HG02759 (cell line): ENCODE measurements around the gene SSRP1.
"Not testable (repeated sequence)": the region's sequence is repeated elsewhere in the genome, so short reads cannot be mapped to it uniquely, and the experiment has no call there.

Experiments used
- ATAC-seq: cut with Tn5 transposase; IDR thresholded peaks from one replicate; pipeline ENCODE4 v1.9.1; 2021; ENCODE audit warnings: mild to moderate bottlenecking, moderate library complexity; ENCODE audit not compliant: unreplicated experiment

The SSRP1 gene

GRCh38 chr11:57303990-57304579 is 31.6 kb downstream of the SSRP1 start:
- ATAC-seq, result no peak

- no peak for ATAC-seq
Measured at GRCh38 chr11:57303280-57303989, 32.3 kb downstream of the SSRP1 start.

DNA sequence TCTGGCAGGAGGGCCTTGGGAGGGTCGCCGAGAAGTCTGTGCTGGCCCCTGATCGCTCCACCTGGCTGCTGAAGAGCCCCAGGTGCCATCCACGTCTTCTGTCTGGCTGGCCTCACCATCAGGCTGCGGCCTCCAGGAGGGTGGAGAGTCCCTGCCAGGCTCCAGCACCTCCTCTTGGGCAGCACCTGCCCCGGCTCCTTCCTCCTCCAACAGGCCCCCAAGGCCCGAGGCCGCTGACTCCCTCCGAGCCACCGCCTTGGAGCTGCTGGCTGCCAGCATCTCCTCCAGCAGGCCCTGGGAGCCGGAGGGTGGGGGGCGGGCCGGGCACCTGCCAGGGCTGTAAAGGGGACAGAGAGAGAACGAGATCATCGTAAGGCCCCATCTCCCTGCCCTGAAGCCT is 33.2 kb downstream of the SSRP1 start:
- ATAC-seq, result no peak

DNA sequence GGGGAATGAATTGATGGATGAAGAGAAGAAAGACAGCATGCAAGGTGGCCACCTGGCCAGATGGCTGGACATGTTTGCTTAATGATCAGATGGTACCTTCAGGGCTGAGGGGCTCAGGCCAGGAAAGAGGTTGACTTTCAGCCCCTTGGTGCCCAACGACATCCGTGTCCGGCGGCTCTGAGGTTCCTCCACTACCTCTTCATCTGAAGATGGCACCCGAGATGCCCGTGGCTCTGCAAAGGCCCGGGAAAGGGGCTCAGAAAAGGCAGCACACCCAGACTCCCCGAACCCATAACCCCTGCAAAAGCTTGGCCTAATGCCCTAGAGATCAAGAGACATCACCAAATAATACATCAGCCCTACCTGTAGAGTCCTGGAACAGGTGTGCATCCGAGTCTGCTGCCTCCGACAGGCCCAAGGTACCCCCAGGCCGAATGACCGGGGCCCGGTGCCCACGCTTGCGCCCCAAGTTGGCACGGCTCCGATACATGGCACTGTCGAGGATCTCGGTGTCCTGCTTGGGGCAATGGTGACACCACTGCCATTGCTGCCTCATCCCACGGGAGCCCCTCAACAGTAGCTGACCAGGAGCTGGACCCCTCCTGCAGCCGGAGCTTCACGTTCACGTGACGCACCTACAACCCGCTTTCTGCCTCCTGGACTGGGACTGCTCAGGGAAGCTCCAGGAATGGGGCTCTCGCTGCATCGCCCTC is 33.8 kb downstream of the SSRP1 start:
- no peak for ATAC-seq

DNA sequence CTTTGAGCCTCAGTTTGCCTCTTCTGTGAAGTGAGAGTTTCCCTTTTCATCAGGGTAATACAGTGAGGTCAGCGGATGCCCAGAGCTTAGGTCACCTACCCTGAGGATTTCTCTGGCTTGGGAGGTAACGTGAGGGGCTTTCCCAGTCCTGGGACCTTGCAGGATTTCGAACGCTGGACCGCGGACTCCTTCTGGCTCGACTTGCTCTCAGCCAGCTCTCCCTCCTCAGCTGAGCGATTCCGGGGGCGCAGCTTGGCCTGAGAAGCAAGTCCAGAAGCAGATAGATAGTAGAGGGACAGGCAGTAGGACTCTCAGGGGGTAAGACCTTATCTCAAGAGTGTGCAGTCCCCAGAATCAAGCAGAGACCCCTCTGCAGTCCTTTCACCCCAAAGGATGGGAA is 34.9 kb downstream of the SSRP1 start:
- ATAC-seq, result no peak

DNA sequence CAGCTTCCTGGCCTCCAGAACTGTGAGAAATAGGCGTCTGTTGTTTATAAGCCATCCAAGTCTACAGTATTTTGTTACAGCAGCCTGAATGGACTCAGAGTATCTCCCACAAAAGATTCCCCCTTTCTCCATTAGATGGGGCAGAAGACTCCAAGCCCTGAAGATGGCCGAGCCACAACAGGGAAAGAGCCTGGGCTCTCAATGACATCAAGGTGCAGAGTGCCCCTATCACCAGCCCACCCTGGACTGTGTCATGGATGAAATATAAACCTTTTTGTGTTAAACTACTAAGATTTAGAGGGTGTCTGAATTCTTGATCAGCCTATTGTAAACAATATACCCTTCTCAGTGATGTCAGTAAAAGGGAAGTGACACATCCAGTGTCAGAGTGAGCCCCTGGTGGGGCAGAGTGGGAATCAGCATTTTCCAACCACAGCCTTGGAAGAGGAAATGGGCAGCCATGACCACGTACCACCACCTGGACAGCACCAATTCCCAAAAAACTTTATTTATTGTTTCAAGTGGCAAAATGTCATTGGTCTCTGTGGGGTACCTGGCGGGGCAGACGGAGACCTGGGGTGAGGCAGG is 36.4 kb downstream of the SSRP1 start:
- ATAC-seq, result no peak

DNA sequence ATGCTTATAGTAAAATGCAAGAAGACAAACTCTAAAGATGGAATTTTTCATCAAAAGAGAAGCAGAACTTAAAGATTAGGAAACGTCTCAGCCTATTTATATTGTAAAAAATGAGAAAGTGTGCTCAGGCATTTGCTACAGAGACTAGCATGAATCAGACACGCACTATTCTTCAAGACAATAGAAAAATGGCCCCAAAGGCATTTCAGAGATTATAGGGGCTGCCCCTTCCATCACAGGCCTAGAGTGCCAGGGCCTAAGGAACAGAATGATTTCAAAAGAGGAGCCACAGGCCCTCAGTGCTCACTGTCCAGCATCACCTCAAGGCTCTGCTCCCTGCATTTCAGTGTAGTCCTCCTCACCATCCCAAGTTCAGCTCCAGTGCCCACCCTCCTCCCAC is 38.5 kb downstream of the SSRP1 start:
- ATAC-seq, result no peak

DNA sequence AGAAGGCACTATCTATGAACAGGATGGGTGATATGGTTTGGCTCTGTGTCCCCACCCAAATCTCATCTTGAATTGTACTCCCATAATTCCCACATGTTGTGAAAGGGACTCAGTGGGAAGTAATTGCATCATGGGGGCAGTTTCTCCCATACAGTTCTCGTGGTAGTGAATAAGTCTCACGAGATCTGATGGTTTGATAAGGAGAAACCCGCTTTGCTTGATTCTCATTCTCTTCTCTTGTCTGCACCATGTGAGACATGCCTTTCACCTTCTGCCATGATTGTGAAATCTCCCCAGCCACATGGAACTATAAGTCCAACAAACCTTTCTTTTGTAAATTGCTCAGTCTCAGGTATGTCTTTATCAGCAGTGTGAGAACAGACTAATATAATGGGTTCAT is 39.5 kb downstream of the SSRP1 start:
- ATAC-seq, result not testable (repeated sequence)

DNA sequence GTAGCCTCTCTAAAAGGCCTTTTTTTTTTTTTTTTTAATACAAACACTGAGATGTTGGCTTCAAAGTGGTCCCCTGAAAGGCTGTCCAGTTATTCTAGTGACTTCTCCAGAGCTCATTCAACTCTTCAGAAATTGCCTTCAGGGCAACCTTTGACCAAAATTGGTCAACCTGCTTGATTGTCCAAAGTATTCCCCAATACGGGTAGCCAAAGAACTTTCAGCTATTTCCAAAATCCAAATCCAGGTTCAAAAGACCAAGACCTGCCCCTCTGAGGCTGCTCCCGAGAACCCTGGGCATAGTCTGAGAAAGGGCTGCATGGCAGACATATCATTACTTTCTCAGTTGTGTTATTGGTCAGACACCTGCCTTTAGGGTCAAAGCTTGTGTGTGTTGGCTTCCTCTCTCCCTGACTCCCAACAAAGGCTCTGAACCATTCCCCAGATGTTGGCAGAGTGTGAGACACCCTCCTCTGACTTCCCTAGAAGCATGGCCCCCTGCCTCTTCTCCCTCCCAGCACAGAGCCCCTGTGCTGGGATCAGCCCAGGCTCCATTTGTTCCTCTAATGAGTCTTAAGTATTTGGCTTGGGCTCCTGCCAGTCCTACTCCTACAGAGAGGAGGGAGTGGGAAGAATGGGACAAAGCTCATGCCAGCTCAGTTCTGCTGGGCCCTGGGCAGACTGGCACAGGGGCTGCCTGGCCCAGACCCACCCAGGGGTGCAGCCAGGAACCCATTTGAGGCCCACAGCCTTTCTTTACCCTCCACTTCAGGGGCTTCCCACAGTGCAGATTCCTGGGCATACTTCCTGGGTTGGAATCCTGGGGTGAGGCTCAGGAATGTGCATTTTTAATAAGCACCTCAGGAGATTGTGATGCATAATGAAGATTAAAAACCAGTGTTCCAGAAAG is 41.2 kb downstream of the SSRP1 start:
- ATAC-seq, result no peak

- ATAC-seq, result no peak
Measured at GRCh38 chr11:57290288-57290687, 45.4 kb downstream of the SSRP1 start.

- no peak for ATAC-seq
Measured at GRCh38 chr11:57288771-57289579, 46.7 kb downstream of the SSRP1 start.

GRCh38 chr11:57287884-57288283 is 47.8 kb downstream of the SSRP1 start:
- ATAC-seq, result no peak

DNA sequence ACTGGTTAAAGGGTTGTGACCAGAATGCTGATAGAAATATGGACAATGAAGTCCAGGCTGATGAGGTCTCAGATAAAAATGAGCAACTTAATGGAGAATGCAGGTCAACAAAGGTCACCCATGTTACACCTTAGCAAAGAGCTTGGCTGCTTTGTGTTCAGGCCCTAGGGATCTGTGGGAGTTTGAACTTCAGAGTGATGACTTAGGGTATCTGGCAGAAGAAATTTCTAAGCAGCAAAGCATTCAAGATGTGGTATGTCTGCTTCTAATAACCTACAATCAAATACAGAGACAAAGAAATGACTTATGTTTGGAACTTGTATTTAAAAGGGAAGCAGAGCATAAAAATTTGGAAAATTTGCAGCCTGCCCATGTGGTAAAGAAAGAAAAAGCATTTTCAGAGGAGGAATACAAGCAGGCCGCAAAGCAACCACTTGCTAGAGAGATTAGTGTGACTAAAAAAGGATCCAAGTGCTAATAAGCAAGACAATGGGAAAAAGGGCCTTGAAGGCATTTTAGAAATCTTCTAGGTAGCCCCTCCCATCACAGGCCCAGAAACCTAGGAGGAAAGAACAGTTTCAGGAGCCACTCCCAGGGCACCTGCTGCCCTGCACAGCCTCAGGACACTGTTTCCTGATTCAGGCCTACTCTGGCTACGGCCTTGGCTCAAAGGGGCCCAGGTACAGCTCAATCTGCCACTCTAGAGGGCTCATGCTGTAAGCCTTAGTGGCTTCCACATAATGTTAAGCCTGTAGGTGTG is 52.3 kb downstream of the SSRP1 start:
- ATAC-seq, result no peak

- not testable (repeated sequence) for ATAC-seq
Measured at GRCh38 chr11:57281546-57281945, 54.1 kb downstream of the SSRP1 start.

DNA sequence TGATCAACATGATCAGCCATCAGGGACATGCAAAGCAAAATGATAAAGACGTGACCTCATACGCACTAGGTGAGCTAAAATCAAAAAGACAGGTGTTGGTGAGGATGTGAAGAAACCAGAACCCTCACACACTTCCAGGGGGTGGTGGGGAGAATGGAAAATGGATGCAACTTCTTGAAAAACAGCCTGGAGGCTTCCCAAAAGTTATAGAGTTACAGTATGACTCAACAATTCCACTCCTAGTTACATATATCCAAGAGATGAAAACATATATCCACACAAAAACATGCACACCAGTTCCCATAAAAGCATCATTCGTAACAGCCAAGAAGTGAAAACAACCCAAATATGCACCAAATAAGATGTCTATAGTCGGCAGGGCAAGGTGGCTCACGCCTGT is 56.6 kb downstream of the SSRP1 start:
- no peak for ATAC-seq

GRCh38 chr11:57278721-57279095 is 57.0 kb downstream of the SSRP1 start:
- ATAC-seq, result no peak

DNA sequence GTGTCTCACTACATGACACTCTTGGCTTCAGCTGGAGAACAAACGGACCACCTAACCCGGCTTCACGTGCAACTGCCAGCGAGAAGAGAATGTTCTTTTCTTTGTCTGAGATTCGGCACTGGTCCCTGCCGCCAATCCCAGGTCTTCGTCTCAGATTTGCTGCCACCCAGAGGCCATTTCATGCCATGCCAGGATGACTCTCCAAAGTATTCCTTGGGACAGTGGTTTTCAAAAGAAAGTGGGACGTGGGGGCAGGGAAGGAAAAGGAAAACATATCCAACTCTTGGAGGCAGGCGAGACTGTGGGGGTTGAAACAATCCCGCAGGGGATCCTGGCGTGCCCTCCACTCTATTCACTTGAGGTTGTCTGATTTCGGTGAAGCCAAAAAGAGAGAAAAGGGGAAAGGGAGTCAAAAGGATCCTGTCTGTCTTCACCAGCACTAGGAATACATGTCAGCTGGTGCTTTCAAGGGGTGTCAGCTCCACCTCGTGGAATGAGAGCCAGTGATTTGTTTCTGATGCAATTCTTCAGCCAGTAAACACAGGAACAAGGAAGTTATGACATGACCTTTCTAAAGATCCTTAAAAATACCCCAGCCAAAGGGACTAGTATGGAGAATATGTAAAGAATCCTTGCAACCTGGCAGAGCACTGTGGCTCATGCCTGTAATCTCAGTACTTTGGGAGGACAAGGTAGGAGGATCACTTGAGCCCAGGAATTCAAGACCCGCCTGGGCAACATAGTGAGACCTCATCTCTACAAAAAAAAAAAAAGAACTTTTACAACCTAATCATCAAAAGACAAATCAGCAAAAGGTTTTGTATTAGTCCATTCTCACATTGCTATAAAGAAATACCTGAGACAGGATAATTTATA is 57.6 kb downstream of the SSRP1 start:
- peak; percentile 94 for ATAC-seq

GRCh38 chr11:57276971-57277675 is 58.6 kb downstream of the SSRP1 start:
- ATAC-seq, result no peak
